ENCODE results near the gene FXN.

DNA sequence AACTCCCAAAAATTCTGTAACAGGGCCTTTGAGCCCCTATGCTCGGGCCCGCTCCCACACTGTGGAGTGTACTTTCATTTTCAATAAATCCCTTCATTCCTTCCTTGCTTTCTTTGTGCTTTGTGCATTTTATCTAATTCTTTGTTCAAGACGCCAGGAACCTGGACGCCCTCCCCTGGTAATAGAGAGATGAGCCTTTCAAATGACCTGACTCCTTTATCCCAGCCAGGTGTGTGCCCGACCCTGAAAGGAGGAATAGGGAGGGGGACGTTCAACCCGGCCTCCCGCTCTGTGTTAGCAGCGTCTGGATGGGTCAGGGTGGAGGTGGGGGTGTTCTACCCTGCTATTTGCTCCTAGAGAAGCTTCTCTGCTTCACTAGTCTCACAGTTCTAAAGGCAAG is 53.9 kb downstream of the FXN start:
- TF ChIP-seq, protein P1, sequence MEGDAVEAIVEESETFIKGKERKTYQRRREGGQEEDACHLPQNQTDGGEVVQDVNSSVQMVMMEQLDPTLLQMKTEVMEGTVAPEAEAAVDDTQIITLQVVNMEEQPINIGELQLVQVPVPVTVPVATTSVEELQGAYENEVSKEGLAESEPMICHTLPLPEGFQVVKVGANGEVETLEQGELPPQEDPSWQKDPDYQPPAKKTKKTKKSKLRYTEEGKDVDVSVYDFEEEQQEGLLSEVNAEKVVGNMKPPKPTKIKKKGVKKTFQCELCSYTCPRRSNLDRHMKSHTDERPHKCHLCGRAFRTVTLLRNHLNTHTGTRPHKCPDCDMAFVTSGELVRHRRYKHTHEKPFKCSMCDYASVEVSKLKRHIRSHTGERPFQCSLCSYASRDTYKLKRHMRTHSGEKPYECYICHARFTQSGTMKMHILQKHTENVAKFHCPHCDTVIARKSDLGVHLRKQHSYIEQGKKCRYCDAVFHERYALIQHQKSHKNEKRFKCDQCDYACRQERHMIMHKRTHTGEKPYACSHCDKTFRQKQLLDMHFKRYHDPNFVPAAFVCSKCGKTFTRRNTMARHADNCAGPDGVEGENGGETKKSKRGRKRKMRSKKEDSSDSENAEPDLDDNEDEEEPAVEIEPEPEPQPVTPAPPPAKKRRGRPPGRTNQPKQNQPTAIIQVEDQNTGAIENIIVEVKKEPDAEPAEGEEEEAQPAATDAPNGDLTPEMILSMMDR (IDR thresholded peaks at IDR 0.05) = no peak
- no peak for TF ChIP-seq POLR2A (IDR thresholded peaks at IDR 0.05; ENCODE audit: low read depth)
